ENCODE data around the gene PRKG1.

GRCh38 chr10:51530541-51530940 lies 456.3 kb downstream of the PRKG1 start:
- TF ChIP-seq CTCF (conservative IDR thresholded peaks at IDR 0.05; ENCODE audit: low read length), result no peak
- TF ChIP-seq EZH2phosphoT487 (IDR thresholded peaks at IDR 0.05; ENCODE audit: borderline replicate concordance), result no peak

Data from Loucy (cell line).